GM12801 (cell line): ENCODE measurements around the gene TRAF3.

Source experiments
- TF ChIP-seq, protein P1 (sequence below): IDR thresholded peaks from one replicate; pipeline ENCODE4 v1.5.1; 2011; ENCODE audit warnings: control low read depth; ENCODE audit not compliant: insufficient read length; ENCODE audit errors: extremely low read depth

The TRAF3 gene

GRCh38 chr14:102905116-102906108 lies 128.2 kb downstream of the TRAF3 start:
- TF ChIP-seq, protein P1, sequence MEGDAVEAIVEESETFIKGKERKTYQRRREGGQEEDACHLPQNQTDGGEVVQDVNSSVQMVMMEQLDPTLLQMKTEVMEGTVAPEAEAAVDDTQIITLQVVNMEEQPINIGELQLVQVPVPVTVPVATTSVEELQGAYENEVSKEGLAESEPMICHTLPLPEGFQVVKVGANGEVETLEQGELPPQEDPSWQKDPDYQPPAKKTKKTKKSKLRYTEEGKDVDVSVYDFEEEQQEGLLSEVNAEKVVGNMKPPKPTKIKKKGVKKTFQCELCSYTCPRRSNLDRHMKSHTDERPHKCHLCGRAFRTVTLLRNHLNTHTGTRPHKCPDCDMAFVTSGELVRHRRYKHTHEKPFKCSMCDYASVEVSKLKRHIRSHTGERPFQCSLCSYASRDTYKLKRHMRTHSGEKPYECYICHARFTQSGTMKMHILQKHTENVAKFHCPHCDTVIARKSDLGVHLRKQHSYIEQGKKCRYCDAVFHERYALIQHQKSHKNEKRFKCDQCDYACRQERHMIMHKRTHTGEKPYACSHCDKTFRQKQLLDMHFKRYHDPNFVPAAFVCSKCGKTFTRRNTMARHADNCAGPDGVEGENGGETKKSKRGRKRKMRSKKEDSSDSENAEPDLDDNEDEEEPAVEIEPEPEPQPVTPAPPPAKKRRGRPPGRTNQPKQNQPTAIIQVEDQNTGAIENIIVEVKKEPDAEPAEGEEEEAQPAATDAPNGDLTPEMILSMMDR = no peak

GRCh38 chr14:102906616-102907302 lies 129.5 kb downstream of the TRAF3 start:
- TF ChIP-seq, protein P1 = no peak

GRCh38 chr14:102907303-102907844 lies 130.1 kb downstream of the TRAF3 start:
- TF ChIP-seq, protein P1 = no peak

DNA sequence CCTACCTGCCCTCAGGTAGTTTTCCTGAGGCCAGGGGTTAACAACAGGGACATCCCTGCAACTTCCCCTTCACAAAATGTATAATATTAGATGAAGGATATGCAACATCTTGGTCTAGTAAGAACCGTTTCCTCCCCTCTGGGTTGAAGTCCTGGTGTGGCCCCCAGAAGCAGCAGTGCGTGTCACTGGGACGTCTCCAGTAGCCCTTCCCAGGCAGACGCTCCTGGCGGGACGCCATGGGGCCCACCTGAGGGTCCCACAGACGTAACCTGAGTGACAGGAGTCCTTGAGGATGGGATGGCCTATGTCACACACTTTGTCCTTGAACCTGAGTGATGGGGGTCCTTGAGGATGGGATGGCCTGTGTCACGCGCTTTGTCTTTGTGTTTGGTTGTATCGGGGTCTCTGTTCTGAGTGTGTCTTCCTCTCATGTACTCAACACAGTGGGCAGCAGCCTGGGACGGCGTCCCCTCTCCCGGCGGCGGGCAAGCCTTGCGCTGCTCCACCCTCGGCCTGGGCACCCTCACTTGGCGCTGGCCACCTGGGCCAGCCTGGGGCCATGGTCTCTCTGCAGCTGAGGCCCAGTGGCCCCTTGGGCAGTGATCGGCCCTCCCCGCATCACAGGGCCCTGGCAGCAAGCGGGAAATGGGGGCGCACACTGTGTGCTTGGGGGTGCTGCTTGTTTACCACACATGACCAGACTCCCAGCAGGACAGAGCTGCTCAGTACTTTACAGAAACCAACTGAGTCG lies 130.9 kb downstream of the TRAF3 start:
- TF ChIP-seq, protein P1 = no peak

DNA sequence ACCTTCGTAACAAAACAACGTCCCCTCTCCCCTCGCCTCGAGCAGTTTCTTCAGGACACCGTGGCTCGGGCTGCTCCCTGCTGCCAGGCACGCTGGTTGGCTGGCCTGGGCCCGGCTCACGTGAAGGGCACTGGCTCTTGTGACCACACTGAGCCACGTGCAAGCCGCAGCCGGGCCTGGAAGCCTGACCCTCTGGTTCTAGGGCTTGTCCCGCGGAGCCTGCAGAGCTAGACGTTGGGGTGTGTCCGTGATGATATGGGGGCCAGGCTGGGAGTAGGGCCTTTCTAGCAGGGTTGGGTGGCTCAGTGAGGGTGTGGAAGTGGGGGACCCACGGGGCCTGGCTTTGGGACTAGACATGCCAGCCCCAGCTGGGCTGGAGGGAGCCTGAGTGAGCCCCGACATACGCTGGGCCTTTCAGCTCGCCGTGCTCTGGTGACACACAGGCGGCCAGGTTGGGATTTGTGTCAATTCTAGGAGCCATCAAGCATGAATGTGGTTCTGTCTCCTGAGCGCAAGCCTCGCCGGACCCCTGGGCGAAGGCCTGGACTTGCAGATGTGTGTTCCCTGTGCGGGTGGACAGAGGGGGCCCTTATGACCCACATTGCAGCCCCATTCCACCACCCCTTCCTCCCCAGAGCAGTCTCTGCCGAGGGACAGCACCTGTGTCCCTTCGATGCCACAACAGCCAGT lies 131.7 kb downstream of the TRAF3 start:
- TF ChIP-seq, protein P1 = no peak

GRCh38 chr14:102909462-102909861 lies 132.2 kb downstream of the TRAF3 start:
- TF ChIP-seq, protein P1 = no peak
